MM.1S (cell line): Measurements from ENCODE around the gene RUNDC3A.

ENCODE experiments used
- EZH2 ChIP-seq: fragments of 300-600 bp; sonication (generic); optimal IDR thresholded peaks from 2 replicates; pipeline ENCODE3; 2017; ENCODE audit warnings: low read depth, mild to moderate bottlenecking, antibody characterized with exemption, low read length, mixed read lengths
- EZH2phosphoT487 ChIP-seq: fragments of 300-600 bp; sonication (generic); IDR thresholded peaks from 2 replicates; pipeline ENCODE4 v1.6.1; 2018; ENCODE audit warnings: antibody characterized with exemption, low read length
- TF ChIP-seq, protein P1 (sequence below): fragments of 300-600 bp; sonication (generic); IDR thresholded peaks from 2 replicates; pipeline ENCODE4 v1.5.1; 2016; ENCODE audit warnings: antibody characterized with exemption, low read length, mixed read lengths

DNA sequence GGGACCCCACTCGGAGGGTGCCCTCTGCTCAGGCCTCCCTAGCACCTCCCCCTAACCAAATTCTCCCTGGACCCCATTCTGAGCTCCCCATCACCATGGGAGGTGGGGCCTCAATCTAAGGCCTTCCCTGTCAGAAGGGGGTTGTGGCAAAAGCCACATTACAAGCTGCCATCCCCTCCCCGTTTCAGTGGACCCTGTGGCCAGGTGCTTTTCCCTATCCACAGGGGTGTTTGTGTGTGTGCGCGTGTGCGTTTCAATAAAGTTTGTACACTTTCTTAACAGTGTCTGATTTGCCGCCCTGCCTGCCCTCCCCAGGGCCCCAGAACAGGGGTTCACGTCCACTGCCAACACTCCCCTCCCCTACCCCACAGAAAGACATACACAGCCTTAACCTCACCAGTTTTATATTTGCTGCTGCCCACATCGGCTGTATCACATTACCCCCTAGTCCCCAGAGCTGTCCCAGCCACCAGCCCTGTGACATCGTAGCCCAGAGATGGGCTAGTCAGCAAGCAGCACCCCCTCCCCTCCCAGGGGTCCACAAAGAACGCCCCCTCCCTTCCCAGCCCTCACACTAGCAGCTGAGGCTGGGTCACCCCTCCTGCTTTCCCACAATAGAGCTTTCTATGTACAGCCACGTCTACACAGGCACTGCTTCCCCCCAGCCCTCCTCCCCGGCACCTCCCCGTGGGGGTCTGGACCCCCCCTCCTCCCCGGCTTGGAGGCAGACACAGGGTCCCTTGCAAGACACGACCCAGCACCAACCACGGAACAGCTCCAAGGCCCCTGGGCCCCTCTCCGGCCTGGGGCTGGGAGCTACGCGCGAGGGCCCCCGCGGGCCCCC, 44.6 kb downstream of the RUNDC3A start:
- TF ChIP-seq EZH2 (no peak), EZH2phosphoT487 (no peak)
- TF ChIP-seq, protein P1, sequence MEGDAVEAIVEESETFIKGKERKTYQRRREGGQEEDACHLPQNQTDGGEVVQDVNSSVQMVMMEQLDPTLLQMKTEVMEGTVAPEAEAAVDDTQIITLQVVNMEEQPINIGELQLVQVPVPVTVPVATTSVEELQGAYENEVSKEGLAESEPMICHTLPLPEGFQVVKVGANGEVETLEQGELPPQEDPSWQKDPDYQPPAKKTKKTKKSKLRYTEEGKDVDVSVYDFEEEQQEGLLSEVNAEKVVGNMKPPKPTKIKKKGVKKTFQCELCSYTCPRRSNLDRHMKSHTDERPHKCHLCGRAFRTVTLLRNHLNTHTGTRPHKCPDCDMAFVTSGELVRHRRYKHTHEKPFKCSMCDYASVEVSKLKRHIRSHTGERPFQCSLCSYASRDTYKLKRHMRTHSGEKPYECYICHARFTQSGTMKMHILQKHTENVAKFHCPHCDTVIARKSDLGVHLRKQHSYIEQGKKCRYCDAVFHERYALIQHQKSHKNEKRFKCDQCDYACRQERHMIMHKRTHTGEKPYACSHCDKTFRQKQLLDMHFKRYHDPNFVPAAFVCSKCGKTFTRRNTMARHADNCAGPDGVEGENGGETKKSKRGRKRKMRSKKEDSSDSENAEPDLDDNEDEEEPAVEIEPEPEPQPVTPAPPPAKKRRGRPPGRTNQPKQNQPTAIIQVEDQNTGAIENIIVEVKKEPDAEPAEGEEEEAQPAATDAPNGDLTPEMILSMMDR = no peak
